ENCODE results near the gene MUSTN1.

MUSTN1 gene

GRCh38 chr3:52849656-52850055, 14.8 kb upstream of the MUSTN1 start:
- no peak for TF ChIP-seq CTCF (IDR thresholded peaks at IDR 0.05; ENCODE audit: low read length)
- no peak for TF ChIP-seq EZH2 (IDR thresholded peaks at IDR 0.05; ENCODE audit: borderline replicate concordance, low read length)
- Histone ChIP-seq H2AFZ (ENCODE audit: low read length) (no peak overlapping the region), H3K9ac (ENCODE audit: low read length) (no peak overlapping the region), H3K4me1 (ENCODE audit: insufficient read depth, low read length, severe bottlenecking) (no peaks in the 10 kb centered on the region), H3K79me2 (ENCODE audit: insufficient read depth, low read length) (no peaks in the 10 kb centered on the region), H3F3A (ENCODE audit: insufficient read depth, low read length) (no peaks in the 10 kb centered on the region), H3K36me3 (ENCODE audit: insufficient read depth, low read length) (peaks cover 29% of the 10 kb centered on the region; the same call in 1 of the 2 replicates), H3K27me3 (ENCODE audit: insufficient read depth, low read length) (no peaks in the 10 kb centered on the region), H3K4me3 (ENCODE audit: low read depth, low read length, poor library complexity, severe bottlenecking) (no peak overlapping the region), H4K20me1 (ENCODE audit: insufficient read depth, low read length) (no peaks in the 10 kb centered on the region), H3K9me2 (ENCODE audit: low read depth, low read length) (no peaks in the 10 kb centered on the region), H3K27ac (ENCODE audit: low read depth, low read length, poor library complexity, severe bottlenecking) (no peak overlapping the region), H3K9me3 (ENCODE audit: low read length) (no peaks in the 10 kb centered on the region), H3K4me2 (ENCODE audit: low read length) (no peak overlapping the region)

DNA sequence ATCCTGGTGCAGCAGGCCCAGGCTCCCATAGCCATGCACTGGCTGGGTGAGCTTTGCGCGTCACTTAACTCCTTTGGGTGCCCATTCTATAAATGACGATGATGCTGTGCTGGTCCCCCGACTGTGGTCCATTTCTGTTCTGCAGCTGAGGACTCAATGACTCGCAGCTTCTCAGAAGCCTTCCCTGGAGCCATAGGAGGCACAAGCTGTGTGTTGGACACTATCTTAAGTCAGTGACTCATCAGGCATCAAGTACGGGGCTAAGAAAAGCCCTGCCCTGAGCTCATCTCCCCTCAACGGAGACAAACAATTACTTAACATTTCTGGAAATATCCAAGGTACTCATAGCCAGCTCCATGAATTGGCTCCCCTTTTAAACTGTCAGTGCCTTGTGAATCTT, 13.8 kb upstream of the MUSTN1 start:
- Histone ChIP-seq H3K4me3 (ENCODE audit: low read depth, low read length, poor library complexity, severe bottlenecking) (no peak overlapping the region), H3K27me3 (ENCODE audit: insufficient read depth, low read length) (no peaks in the 10 kb centered on the region), H3F3A (ENCODE audit: insufficient read depth, low read length) (no peaks in the 10 kb centered on the region), H4K20me1 (ENCODE audit: insufficient read depth, low read length) (no peaks in the 10 kb centered on the region), H3K36me3 (ENCODE audit: insufficient read depth, low read length) (peaks cover 29% of the 10 kb centered on the region; the same call in 1 of the 2 replicates), H3K79me2 (ENCODE audit: insufficient read depth, low read length) (no peaks in the 10 kb centered on the region), H3K4me1 (ENCODE audit: insufficient read depth, low read length, severe bottlenecking) (no peaks in the 10 kb centered on the region), H3K27ac (ENCODE audit: low read depth, low read length, poor library complexity, severe bottlenecking) (no peak overlapping the region), H3K4me2 (ENCODE audit: low read length) (no peak overlapping the region), H3K9me2 (ENCODE audit: low read depth, low read length) (no peaks in the 10 kb centered on the region), H3K9ac (ENCODE audit: low read length) (no peak overlapping the region), H2AFZ (ENCODE audit: low read length) (no peak overlapping the region), H3K9me3 (ENCODE audit: low read length) (no peaks in the 10 kb centered on the region)
- TF ChIP-seq CTCF (IDR thresholded peaks at IDR 0.05; ENCODE audit: low read length) (no peak), EZH2 (IDR thresholded peaks at IDR 0.05; ENCODE audit: borderline replicate concordance, low read length) (no peak)

DNA sequence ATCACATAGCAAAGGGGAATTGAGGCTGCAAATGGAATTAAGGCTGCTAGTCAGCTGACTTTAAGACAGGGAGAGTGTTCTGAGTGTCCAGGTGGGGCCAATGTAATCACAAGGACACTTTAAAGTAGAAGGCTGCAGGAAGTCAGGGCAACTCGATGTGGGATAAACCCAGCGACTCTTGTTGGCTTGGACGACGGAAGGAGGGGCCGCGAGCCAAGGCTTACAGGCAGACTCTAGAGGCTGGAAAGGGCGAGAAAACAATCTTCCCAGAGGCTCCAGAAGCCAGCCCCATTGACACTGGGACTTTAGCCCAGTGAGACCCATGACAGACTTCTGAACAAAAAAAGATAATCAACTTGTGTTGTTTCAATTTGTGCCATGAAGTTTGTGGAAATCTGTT, 12.9 kb upstream of the MUSTN1 start:
- Histone ChIP-seq H3K79me2 (ENCODE audit: insufficient read depth, low read length) (no peaks in the 10 kb centered on the region), H4K20me1 (ENCODE audit: insufficient read depth, low read length) (no peaks in the 10 kb centered on the region), H3K27ac (ENCODE audit: low read depth, low read length, poor library complexity, severe bottlenecking) (no peak overlapping the region), H3K9me2 (ENCODE audit: low read depth, low read length) (no peaks in the 10 kb centered on the region), H3K4me1 (ENCODE audit: insufficient read depth, low read length, severe bottlenecking) (no peaks in the 10 kb centered on the region), H3K9me3 (ENCODE audit: low read length) (no peaks in the 10 kb centered on the region), H2AFZ (ENCODE audit: low read length) (no peak overlapping the region), H3F3A (ENCODE audit: insufficient read depth, low read length) (no peaks in the 10 kb centered on the region), H3K9ac (ENCODE audit: low read length) (no peak overlapping the region), H3K36me3 (ENCODE audit: insufficient read depth, low read length) (peaks cover 31% of the 10 kb centered on the region; the same call in 1 of the 2 replicates), H3K4me2 (ENCODE audit: low read length) (no peak overlapping the region), H3K4me3 (ENCODE audit: low read depth, low read length, poor library complexity, severe bottlenecking) (no peak overlapping the region), H3K27me3 (ENCODE audit: insufficient read depth, low read length) (no peaks in the 10 kb centered on the region)
- TF ChIP-seq CTCF (IDR thresholded peaks at IDR 0.05; ENCODE audit: low read length) (no peak), EZH2 (IDR thresholded peaks at IDR 0.05; ENCODE audit: borderline replicate concordance, low read length) (no peak)
